KMS-11 (cell line): ENCODE results near the gene TENM4.
"Not testable (repeated sequence)": the region's sequence is repeated elsewhere in the genome, so short reads cannot be mapped to it uniquely, and the experiment has no call there.

Experiments used
- H2AFZ ChIP-seq: fragments of 200-600 bp; sonication (generic); 2 replicates; pipeline ENCODE4 v1.6.1; 2016; ENCODE audit warnings: antibody characterized with exemption, mixed run types, low read depth
- H3K27ac ChIP-seq: fragments of 200-600 bp; sonication (generic); 2 replicates; pipeline ENCODE4 v1.6.1; 2016; ENCODE audit warnings: mild to moderate bottlenecking, mixed run types
- H3K27me3 ChIP-seq: fragments of 200-600 bp; sonication (generic); 2 replicates; pipeline ENCODE4 v1.6.1; 2017; ENCODE audit warnings: mild to moderate bottlenecking, low read depth, mixed run types, moderate library complexity; ENCODE audit not compliant: insufficient read depth
- H3K36me3 ChIP-seq: fragments of 200-600 bp; sonication (generic); 2 replicates; pipeline ENCODE4 v1.6.1; 2017; ENCODE audit warnings: mild to moderate bottlenecking, mixed run types; ENCODE audit not compliant: insufficient read depth
- H3K4me1 ChIP-seq: fragments of 200-600 bp; sonication (generic); 2 replicates; pipeline ENCODE4 v1.6.1; 2016; ENCODE audit warnings: mild to moderate bottlenecking, low read depth, mixed run types; ENCODE audit not compliant: poor library complexity, severe bottlenecking
- H3K4me2 ChIP-seq: fragments of 200-600 bp; sonication (generic); 2 replicates; pipeline ENCODE4 v1.7.0; 2016; ENCODE audit warnings: mild to moderate bottlenecking, mixed run types
- H3K4me3 ChIP-seq: fragments of 200-600 bp; sonication (generic); IDR thresholded peaks from 2 replicates; pipeline ENCODE4 v1.6.1; 2017; ENCODE audit warnings: low read depth, low read length, mixed read lengths; ENCODE audit not compliant: insufficient read depth
- H3K79me2 ChIP-seq: fragments of 200-600 bp; sonication (generic); 2 replicates; pipeline ENCODE4 v1.6.1; 2016; ENCODE audit warnings: low read depth, mixed run types; ENCODE audit not compliant: insufficient read depth
- H3K9ac ChIP-seq: fragments of 200-600 bp; sonication (generic); 2 replicates; pipeline ENCODE4 v1.6.1; 2016; ENCODE audit warnings: mild to moderate bottlenecking, mixed run types
- H4K20me1 ChIP-seq: fragments of 200-600 bp; sonication (generic); 2 replicates; pipeline ENCODE4 v1.6.1; 2016; ENCODE audit warnings: mild to moderate bottlenecking, mixed run types; ENCODE audit not compliant: insufficient read depth
- TF ChIP-seq, protein P1 (sequence below): fragments of 200-600 bp; sonication (generic); conservative IDR thresholded peaks from 2 replicates; pipeline ENCODE4 v1.6.1; 2017; ENCODE audit warnings: low read depth, mild to moderate bottlenecking, antibody characterized with exemption, low read length, moderate library complexity, mixed read lengths

Gene TENM4

DNA sequence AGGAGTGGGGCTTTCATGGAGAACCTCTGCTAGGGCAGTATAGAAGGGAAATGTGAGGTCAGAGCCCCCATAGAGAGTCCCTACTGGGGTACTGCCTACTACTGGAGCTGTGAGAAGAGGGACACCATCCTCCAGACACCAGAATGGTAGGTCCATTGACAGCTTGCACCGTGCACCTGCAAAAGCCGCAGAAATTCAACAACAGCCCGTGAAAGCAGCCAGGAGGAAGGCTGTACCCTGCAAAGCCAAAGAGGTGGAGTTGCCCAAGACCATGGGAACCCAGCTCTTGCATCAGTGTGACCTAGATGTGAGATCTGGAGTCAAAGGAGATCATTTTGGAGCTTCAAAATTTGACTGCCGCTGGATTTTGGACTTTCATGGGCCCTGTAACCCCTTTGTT lies 245.6 kb downstream of the TENM4 start:
- no peak overlapping the region for H2AFZ ChIP-seq
- H3K27ac ChIP-seq: no peak overlapping the region
- no peaks in the 10 kb centered on the region for H4K20me1 ChIP-seq
- H3K4me3 ChIP-seq: no peak overlapping the region
- no peak overlapping the region for H3K4me2 ChIP-seq
- no peaks in the 10 kb centered on the region for H3K27me3 ChIP-seq
- H3K79me2 ChIP-seq: no peaks in the 10 kb centered on the region
- no peaks in the 10 kb centered on the region for H3K36me3 ChIP-seq
- H3K9ac ChIP-seq: no peak overlapping the region
- no peaks in the 10 kb centered on the region for H3K4me1 ChIP-seq
- TF ChIP-seq, protein P1, sequence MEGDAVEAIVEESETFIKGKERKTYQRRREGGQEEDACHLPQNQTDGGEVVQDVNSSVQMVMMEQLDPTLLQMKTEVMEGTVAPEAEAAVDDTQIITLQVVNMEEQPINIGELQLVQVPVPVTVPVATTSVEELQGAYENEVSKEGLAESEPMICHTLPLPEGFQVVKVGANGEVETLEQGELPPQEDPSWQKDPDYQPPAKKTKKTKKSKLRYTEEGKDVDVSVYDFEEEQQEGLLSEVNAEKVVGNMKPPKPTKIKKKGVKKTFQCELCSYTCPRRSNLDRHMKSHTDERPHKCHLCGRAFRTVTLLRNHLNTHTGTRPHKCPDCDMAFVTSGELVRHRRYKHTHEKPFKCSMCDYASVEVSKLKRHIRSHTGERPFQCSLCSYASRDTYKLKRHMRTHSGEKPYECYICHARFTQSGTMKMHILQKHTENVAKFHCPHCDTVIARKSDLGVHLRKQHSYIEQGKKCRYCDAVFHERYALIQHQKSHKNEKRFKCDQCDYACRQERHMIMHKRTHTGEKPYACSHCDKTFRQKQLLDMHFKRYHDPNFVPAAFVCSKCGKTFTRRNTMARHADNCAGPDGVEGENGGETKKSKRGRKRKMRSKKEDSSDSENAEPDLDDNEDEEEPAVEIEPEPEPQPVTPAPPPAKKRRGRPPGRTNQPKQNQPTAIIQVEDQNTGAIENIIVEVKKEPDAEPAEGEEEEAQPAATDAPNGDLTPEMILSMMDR: no peak

DNA sequence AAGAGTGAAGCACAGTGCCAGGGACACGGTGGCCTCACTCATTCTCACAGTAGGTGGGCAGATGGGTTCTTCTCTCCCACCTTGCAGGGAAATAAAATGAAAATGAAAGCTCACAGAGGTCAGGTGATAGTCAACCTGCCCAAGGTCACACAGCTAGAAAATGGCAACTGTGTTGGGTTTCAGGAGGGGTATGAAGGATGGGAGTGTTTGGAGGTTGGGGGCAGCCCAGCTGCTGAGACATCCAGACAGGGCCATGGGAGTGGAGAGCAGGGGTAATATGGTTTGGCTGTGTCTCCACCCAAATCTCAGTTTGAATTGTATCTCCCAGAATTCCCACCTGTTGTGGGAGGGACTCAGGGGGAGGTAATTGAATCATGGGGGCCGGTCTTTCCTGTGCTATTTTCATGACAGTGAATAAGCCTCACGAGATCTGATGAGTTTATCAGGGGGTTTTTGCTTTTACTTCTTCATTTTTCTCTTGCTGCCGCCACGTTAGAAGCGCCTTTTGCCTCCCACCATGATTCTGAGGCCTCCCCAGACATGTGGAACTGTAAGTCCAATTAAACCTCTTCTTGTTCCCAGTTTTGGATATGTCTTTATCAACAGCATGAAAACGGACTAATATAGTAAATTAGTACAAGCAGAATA lies 247.0 kb downstream of the TENM4 start:
- TF ChIP-seq, protein P1: no peak
- Histone ChIP-seq H3K4me2 (no peak overlapping the region), H3K27ac (no peak overlapping the region), H3K9ac (no peak overlapping the region), H2AFZ (no peak overlapping the region), H3K36me3 (no peaks in the 10 kb centered on the region), H3K4me3 (no peak overlapping the region), H4K20me1 (no peaks in the 10 kb centered on the region), H3K79me2 (no peaks in the 10 kb centered on the region), H3K27me3 (no peaks in the 10 kb centered on the region), H3K4me1 (no peaks in the 10 kb centered on the region)

DNA sequence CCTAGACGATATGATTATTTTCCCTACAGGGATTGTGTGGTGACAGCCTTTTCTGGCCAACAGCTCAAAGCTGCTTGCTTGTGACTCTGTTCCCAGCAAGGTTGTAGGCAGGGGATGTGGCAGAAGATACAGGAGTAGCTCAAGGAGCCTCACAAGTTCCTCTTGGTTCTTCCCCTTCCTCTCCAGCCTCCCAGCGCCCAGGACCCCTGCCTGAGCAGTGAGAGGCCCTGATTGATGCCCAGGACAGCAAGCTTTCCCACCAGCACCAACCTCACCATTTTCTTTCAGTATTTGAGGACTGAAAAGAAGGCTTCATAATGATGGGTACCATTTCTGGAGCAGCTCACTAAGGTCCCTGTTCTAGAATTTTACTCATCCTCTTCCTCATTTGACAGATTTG lies 248.0 kb downstream of the TENM4 start:
- H3K4me3 ChIP-seq: no peak overlapping the region
- no peaks in the 10 kb centered on the region for H3K79me2 ChIP-seq
- no peaks in the 10 kb centered on the region for H3K27me3 ChIP-seq
- no peaks in the 10 kb centered on the region for H3K4me1 ChIP-seq
- H2AFZ ChIP-seq: no peak overlapping the region
- no peak overlapping the region for H3K9ac ChIP-seq
- no peaks in the 10 kb centered on the region for H3K36me3 ChIP-seq
- H3K27ac ChIP-seq: no peak overlapping the region
- TF ChIP-seq, protein P1: no peak
- H3K4me2 ChIP-seq: no peak overlapping the region
- H4K20me1 ChIP-seq: no peaks in the 10 kb centered on the region

DNA sequence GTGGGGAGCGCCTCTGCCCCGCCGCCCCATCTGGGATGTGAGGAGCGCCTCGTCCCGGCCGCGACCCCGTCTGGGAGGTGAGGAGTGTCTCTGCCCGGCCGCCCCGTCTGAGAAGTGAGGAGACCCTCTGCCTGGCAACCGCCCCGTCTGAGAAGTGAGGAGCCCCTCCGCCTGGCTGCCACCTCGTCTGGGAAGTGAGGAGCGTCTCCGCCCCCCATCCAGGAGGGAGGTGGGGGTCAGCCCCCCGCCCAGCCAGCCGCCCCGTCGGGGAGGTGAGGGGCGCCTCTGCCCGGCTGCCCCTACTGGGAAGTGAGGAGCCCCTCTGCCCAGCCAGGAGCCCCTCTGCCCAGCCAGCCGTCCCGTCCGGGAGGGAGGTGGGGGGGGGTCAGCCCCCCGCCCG lies 249.1 kb downstream of the TENM4 start:
- H4K20me1 ChIP-seq: not testable (repeated sequence)

DNA sequence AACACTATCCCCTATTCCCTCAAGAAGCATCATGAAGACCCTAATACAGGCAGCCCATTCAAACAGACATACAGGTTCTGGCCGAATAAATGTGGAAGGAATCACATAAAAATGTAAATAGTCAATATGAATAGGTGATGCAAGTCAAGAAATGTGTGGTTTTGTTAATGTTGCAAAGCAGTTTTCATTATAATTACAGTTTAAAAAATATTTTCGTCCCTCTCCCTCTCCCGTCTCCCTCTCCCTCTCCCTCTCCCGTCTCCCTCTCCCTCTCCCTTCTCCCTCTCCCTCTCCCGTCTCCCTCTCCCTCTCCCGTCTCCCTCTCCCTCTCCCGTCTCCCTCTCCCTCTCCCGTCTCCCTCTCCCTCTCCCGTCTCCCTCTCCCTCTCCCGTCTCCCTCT lies 250.3 kb downstream of the TENM4 start:
- not testable (repeated sequence) for H3K36me3 ChIP-seq, H3K4me1 ChIP-seq, H3K79me2 ChIP-seq, H2AFZ ChIP-seq, H3K4me2 ChIP-seq, H3K9ac ChIP-seq, H3K4me3 ChIP-seq, H4K20me1 ChIP-seq, H3K27ac ChIP-seq, H3K27me3 ChIP-seq

More for the DNA sequence above, 249.1 kb downstream of the TENM4 start:
- not testable (repeated sequence) for H3K27me3 ChIP-seq, H3K36me3 ChIP-seq, H3K4me1 ChIP-seq, H3K79me2 ChIP-seq, H2AFZ ChIP-seq, H3K27ac ChIP-seq, H3K9ac ChIP-seq, H3K4me2 ChIP-seq, H3K4me3 ChIP-seq
